ENCODE results near the gene CAVIN3.
"Not testable (repeated sequence)": the region's sequence is repeated elsewhere in the genome, so short reads cannot be mapped to it uniquely, and the experiment has no call there.

Gene CAVIN3

GRCh38 chr11:6323291-6323905, 3.1 kb upstream of the CAVIN3 start:
- DNase-seq (ENCODE audit: low spot score): no peak

DNA sequence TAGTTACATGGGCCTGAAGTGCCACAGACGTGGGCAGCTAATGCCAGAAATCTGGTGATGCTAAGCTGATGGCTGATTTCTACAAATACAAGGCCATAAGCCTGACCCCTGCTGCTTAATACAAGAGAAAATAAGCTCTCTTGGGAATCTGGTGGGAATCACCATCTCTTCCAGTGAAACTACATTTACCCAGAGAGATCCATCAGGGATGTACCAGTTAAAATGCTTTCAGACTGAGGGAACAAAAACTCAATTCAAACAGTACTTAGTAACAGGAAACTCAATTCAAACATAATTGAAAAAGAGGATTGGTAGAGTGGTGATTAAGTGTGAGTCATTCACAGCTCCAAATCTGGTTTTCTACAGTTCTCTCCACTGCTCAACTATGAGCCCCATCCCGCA, 1.7 kb upstream of the CAVIN3 start:
- DNase-seq (ENCODE audit: low spot score): peak; percentile 32

DNA sequence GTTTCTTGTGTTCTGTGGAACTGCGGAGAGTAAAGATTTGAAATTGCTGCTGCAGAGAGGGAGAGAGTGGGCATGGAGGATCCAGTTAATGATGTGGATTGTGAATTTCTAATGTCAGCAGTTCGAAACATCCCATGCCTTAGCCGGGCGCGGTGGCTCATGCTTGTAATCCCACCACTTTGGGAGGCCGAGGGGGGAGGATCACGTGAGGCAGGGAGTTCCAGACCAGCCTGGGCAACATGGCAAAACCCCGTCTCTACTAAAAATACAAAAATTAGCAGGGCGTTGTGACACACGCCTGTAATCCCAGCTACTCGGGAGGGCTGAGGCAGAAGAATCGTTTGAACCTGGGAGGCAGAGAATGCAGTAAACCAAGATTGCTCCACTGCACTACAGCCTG, 1.1 kb upstream of the CAVIN3 start:
- DNase-seq (ENCODE audit: low spot score): no peak

DNA sequence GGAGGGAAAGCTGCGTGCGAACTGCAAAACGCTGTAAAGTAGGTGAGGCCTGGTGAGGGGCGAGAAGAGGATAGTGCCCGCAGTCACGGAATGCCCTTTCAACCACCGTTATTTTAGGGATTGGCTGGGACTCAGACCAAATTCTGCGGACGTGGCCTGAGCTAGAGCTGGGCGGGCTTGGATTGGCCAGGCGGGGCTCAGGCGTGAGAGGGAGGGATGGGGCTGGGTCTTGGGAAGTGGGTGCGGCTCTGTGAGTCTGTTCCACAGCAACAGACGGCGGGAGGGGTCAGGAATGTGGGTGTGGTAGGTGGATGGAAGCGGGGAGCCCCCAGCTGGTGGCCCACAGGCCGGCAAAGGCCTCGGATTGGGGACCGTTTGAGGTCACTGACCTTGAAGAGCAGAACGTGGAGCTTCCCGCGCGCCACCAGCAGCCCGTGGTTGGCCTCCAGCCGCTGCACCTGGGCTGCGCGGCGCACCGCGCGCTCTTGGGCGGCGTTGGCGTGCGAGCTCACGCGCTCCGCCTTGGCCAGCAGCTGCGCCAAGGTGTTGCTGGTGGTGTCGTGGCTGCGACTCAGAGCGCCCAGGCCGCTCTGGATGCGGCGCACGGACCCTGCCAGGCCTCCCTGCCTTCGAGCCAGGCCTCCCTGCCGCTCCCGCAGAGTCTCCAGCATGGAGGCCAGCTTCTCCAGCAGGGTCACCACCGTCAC, 444 bp downstream of the CAVIN3 start:
- DNase-seq (ENCODE audit: low spot score): peak; percentile 97

- DNase-seq (ENCODE audit: low spot score): no peak
Observed at GRCh38 chr11:6319001-6319703, 1.1 kb downstream of the CAVIN3 start.

DNA sequence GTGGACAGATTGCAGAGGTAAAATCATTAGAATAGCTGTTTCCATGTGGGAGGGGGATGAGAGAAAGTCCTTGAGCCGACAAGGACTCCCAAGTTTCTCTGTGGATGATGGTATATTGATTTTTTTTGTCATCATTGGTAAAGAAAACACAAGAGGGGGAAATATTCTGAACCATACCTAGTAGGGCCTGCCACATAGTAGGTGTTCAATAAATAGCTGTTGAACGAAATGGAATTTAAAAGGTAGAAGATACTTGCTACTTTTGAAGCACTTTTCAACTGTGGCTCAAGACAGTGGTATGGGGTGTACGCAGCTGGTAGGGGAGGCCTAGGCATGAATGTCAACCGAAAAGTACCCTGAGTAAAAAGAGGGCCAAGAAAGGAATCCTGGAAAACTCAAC, 2.1 kb downstream of the CAVIN3 start:
- DNase-seq (ENCODE audit: low spot score): no peak

DNA sequence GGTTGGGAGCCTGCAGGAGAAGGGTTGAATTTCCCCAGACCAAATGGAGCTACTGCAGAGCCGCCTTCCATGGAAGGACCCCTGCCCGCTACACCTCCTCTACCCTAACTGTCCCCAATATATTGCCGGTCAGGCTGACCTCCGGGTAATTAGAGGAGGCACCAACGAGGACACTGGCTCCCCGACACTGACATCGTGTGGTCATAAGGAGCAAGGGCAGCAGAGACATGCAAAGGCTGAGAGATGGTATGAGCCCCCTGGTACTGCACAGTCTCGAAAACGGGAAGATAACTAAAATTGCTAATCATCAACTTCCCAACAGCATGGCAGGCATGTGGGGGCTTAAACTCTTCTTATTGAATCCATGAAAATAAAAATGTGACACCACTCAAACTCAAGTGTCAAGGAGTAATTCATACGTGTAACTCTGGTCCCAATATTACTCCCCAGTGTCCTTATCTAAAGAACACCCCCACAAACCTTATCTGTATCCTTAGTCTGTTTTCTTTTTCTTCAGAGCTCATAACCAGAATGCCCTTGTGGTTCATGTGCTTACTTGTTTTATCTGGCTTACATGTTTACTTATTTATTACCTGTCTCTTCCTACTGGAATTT, 4.4 kb downstream of the CAVIN3 start:
- DNase-seq (ENCODE audit: low spot score): peak; percentile 83

GRCh38 chr11:6312106-6312505, 8.2 kb downstream of the CAVIN3 start:
- DNase-seq (ENCODE audit: low spot score): no peak

- DNase-seq (ENCODE audit: low spot score): peak; percentile 26
Observed at GRCh38 chr11:6307876-6308275, 12.4 kb downstream of the CAVIN3 start.

DNA sequence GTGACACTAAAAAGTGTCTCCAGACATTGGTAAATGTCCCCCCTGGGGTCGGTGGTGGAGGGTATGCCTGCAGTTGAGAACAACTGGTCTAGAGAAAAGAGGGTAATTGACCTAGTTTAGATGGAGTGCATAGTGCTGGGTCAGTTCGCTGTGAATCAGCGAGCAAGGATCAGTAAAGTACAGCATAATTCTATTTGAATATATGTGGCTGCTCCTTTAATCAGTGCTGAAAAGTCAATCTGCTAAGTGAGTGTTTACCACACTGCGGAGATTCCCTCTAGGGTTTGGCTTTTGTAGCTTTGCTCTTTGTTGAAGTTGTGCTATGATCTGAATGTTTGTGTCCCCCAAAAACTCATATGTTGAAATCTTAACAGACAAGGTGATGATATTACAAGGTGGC, 15.0 kb downstream of the CAVIN3 start:
- no peak for DNase-seq (ENCODE audit: low spot score)

DNA sequence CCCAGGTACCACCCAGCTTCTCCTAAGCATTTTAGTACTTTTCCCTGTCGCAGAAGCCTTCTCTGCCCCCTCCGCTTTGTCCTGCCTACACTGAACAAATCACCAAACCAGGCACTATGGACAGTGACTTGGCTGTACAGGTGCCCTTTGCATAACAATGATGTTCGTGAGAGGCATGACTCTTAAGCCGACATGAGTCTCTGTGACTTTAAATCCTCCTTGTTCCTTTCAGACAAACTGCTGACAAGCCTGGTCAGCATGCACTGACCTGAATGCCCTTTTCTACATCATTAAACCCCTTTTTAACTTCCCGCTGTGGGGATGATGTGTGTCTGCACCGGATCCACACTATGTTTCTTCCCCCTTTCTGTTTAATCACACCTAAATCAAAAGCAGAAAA, 16.6 kb downstream of the CAVIN3 start:
- no peak for DNase-seq (ENCODE audit: low spot score)

DNA sequence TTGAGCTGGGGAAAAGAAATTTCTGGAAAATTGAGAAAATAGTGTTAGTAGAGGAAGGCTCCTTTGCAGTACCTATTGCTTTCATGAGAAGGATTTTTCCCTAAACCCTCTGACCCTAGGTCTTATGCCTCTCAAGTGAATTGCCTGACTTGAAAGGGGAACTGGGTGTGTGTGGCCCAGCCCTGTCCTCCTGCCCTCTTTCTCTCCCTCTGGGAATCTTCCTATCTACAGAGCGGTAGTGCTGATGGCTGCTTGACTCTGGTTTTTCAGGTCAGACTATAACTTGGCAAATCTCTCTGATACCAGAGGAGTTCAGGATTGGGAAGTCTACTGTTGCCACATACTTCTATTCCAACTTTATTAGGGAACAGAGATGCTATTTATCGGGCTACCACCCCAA, 19.2 kb downstream of the CAVIN3 start:
- no peak for DNase-seq (ENCODE audit: low spot score)

DNA sequence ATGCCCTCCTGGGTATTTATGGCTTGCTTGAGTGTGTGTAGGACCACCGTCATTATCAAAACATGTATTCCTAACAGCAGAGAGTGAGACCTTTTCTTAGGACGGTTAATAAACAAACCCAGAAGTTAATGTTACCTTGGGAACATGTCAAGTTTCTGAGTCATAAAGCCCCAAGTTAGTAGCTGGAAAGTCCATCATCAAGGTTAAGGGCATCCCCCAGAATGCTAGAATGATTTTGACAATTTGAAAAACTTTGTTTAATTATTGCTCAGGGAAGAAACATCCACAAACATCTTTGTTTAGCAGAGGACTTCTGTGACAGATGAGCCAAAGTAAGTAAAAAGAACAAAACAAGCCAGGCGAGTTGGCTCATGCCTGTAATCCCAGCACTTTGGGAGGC, 20.0 kb downstream of the CAVIN3 start:
- DNase-seq (ENCODE audit: low spot score): no peak

DNA sequence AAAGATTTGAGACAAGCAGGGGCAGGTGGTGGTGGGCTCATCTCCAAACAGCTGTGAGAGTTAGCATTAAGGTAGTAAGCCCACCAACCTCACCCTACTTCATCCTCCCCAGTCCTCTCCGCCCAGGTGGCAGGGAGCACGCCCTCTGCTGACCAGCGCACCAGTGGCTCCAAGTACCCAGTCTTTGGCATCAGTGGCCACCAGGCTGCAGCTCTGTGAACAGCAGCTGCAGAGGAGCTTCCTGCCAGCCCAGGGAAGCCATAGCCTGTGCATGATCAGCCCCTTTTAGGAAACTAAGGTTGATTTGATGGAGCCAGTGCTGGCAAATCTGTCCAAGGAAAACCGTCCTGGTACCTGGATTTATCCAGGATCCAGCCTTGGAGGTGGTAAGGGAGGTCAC, 21.7 kb downstream of the CAVIN3 start:
- peak; percentile 42 for DNase-seq (ENCODE audit: low spot score)

DNA sequence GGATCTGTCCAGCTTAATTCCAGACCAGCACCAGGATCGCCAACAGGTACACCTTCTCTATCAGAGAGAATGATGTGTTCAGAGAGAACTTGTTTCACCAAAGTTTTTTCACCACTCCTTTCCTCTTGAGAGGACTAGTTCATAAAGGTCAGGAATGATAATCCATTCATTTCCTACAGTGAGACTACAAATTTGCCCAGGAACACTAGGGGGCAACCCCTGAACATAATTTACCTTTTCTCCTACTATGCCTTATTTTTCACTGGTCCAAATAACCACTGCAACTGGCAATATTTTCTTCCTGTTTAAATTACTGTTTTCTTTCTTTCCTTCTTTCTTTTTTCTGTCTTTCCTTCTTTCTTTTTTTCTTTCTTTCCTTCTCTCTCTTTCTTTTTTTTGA, 22.5 kb downstream of the CAVIN3 start:
- no peak for DNase-seq (ENCODE audit: low spot score)

- no peak for DNase-seq (ENCODE audit: low spot score)
Observed at GRCh38 chr11:6285019-6285418, 35.3 kb downstream of the CAVIN3 start.

DNA sequence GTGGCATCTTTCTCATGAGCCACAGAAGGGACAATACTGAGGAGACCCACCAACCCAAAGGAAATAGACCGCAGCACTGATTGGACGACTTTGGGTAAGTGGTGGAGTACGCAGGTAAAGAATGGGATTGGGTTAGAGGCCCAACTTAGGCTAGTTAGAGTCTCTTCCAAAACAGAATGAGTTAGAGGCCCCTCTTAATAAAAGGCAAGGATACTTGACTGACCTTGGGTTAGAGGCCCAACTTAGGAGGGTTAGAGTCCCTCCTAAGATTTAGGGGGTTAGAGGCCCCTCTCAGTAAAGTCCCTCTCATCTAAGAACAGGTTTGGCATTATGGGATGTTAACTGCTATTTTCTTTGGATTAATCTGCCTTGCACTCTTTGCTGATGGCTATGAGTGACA, 36.1 kb downstream of the CAVIN3 start:
- DNase-seq (ENCODE audit: low spot score): no peak

DNA sequence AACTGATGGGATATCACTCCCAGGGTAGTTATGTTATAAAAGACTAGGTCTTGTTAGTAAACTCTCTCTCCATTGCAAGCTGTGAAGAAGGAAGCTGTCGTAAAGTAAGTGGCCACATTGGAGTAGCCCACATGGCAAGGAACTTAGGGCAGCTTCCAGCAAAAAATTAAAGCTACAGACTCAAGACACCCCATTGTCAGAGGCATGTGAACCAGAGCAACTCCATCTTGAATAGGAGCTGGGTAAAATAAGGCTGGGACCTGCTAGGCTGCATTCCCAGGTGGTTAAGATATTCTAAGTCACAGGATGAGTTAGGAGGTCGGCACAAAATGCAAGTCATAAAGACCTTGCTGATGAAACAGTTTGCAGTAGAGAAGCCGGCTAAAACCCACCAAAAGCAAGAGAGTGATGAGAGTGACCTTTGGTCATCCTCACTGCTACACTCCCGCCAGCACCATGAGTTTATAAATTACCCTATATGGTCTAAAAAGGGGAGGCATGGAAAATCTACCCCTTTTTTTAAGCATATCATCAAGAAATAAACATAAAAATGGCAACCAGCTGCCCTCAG, 36.8 kb downstream of the CAVIN3 start:
- no peak for DNase-seq (ENCODE audit: low spot score)

DNA sequence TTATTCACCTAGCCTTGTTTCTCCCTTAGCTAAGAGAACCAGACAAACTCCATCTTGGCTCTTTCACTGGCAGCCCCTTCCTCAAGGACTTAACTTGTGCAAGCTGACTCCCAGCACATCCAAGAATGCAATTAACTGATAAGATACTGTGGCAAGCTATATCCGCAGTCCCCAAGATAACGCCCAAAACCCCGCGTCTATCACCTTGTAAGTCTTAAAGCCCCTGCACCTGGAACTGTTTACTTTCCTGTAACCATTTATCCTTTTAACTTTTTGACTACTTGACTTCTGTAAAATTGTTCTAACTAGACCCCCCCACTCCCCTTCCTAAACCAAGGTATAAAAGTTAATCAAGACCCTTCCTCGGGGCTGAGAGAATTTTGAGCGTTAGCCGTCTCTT, 39.5 kb downstream of the CAVIN3 start:
- DNase-seq (ENCODE audit: low spot score): not testable (repeated sequence)

DNA sequence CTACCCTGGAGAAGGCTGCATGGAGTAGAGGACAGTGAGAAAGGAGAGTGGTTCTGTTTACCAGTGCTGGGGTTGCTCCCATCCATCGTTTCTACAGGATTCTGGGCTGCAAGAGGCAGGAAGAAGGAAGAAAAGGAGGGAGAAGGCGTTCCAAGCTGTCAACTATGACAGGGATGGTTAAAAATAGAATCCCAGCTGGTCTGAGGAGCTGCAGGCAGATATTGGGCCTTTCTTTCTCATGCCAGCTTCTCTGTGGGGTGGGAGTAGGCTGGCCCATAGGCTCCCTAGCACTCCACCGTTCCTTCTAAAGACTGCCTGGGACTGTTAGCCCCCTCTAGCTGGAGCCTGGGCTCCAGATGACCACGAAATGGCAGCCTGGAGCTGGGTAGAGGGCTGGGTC, 47.1 kb downstream of the CAVIN3 start:
- DNase-seq (ENCODE audit: low spot score): no peak

DNA sequence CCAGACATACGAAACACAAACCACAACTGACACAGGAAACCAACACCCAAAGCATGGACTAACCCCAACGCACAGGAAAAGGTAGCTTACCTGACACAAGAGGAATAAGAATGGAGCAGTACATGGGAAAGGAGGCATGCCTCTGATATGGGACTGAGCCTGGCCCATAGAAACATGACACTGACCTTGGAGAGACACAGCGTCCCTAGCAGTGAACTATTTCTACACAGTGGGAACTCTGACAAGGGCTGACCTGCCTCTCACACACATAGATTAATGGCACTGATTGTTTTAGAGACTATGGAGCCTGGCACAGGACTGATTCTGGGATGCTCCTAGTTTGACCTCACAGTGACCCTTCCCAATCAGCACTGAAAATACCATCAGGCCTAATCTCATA, 48.7 kb downstream of the CAVIN3 start:
- no peak for DNase-seq (ENCODE audit: low spot score)

DNA sequence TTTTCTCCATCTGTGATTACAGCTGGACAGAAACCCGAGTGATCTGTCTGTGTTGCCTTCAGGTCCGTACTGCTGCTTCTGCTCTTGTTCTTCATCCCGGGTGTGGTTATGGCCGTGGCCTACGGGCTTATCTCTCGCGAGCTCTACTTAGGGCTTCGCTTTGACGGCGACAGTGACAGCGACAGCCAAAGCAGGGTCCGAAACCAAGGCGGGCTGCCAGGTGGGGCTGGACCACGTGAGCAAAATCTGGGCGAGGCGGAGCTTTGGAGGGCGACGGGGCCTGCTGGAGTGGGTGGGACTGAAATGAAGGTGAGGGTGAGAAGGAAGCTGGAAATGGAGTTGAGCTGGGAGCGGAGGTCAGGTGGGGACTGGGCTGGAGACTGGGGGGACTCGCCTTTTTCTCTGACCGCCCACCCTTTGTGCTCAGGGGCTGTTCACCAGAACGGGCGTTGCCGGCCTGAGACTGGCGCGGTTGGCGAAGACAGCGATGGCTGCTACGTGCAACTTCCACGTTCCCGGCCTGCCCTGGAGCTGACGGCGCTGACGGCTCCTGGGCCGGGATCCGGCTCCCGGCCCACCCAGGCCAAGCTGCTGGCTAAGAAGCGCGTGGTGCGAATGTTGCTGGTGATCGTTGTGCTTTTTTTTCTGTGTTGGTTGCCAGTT, 49.6 kb downstream of the CAVIN3 start:
- DNase-seq (ENCODE audit: low spot score): no peak
